Measurements from ENCODE around the gene LIPT2. TPM values are rescaled to one million over a fixed set of nuclear protein-coding genes. Genes with fewer than 3 reads are reported as not detected.

The LIPT2 gene
- total RNA-seq, 4 donors from 2014 or later = 1.2 to 8.4 (median 3.9) TPM

GRCh38 chr11:74506823-74507222 lies 13.3 kb upstream of the LIPT2 start:
- peaks cover 0 to 12% (median 8%) of the 10 kb centered on the region in 3 donors for H3K9me3 ChIP-seq
- intact Hi-C loops (cut with DNase I) = no loop called here
- 100% methylated on average over 1 of the region's 1 CpG for WGBS, 2 donors
- H3K4me3 ChIP-seq = no peak overlapping the region
- no peaks in the 10 kb centered on the region for H3K27me3 ChIP-seq
- peaks cover 0 to 10% (median 5%) of the 10 kb centered on the region in 3 donors for H3K4me1 ChIP-seq
- H3K36me3 ChIP-seq = no peaks in the 10 kb centered on the region
- H3K27ac ChIP-seq = no peak overlapping the region
- no peak for DNase-seq
- TF ChIP-seq CTCF (IDR thresholded peaks at IDR 0.05) = no peak
- no peak for TF ChIP-seq POLR2A (IDR thresholded peaks at IDR 0.05)

- Histone ChIP-seq H3K36me3 (no peaks in the 10 kb centered on the region), H3K9me3 (peaks cover 0 to 12% (median 8%) of the 10 kb centered on the region in 3 donors), H3K27me3 (no peaks in the 10 kb centered on the region), H3K4me1 (peaks cover 0 to 10% (median 5%) of the 10 kb centered on the region in 3 donors), H3K27ac (no peak overlapping the region), H3K4me3 (no peak overlapping the region)
- intact Hi-C loops (cut with DNase I) = no loop called here
- 83 to 88% methylated on average over 4 of the region's 4 CpGs for WGBS, 2 donors
- TF ChIP-seq POLR2A (IDR thresholded peaks at IDR 0.05) (no peak), CTCF (IDR thresholded peaks at IDR 0.05) (no peak)
- no peak for DNase-seq
Measured at GRCh38 chr11:74505911-74506310, 12.4 kb upstream of the LIPT2 start.

GRCh38 chr11:74504100-74504691 lies 10.7 kb upstream of the LIPT2 start:
- Histone ChIP-seq H3K36me3 (no peaks in the 10 kb centered on the region), H3K9me3 (peaks cover 0 to 12% (median 8%) of the 10 kb centered on the region in 3 donors), H3K27me3 (no peaks in the 10 kb centered on the region), H3K27ac (peak overlapping the region in 3 of 4 donors; percentile 65 to 80 (median 71)), H3K4me1 (peaks cover 0 to 10% (median 5%) of the 10 kb centered on the region in 3 donors), H3K4me3 (no peak overlapping the region)
- intact Hi-C loops (cut with DNase I) = no loop called here
- no peak for DNase-seq
- no peak for TF ChIP-seq POLR2A (IDR thresholded peaks at IDR 0.05)
- no peak for TF ChIP-seq CTCF (IDR thresholded peaks at IDR 0.05)
- 78 to 94% methylated on average over 1 of the region's 1 CpG for whole genome bisulfite sequencing, 2 donors

- intact Hi-C loops (cut with DNase I) = no loop called here
- Histone ChIP-seq H3K4me1 (peaks cover 0 to 19% (median 11%) of the 10 kb centered on the region in 3 donors), H3K36me3 (peaks cover 0 to 18% (median 0%) of the 10 kb centered on the region in 3 donors), H3K27me3 (no peaks in the 10 kb centered on the region), H3K27ac (no peak overlapping the region), H3K9me3 (no peaks in the 10 kb centered on the region), H3K4me3 (no peak overlapping the region)
- DNase-seq = no peak
- TF ChIP-seq CTCF (IDR thresholded peaks at IDR 0.05) (no peak), POLR2A (IDR thresholded peaks at IDR 0.05) (no peak)
- 75 to 89% methylated on average over 1 of the region's 1 CpG for WGBS, 2 donors
Measured at GRCh38 chr11:74494916-74495315, 1.4 kb upstream of the LIPT2 start.

- 5 to 17% methylated on average over 10 to 11 of the region's 14 CpGs for WGBS, 2 donors
- intact Hi-C loops (cut with DNase I) = no loop called here
- Histone ChIP-seq H3K36me3 (peaks cover 0 to 18% (median 0%) of the 10 kb centered on the region in 3 donors), H3K27me3 (no peaks in the 10 kb centered on the region), H3K4me1 (peaks cover 0 to 19% (median 11%) of the 10 kb centered on the region in 3 donors), H3K9me3 (no peaks in the 10 kb centered on the region), H3K27ac (peak overlapping the region; percentile 91 to 100 (median 98)), H3K4me3 (peak overlapping the region; percentile 70 to 99 (median 82))
- TF ChIP-seq CTCF (IDR thresholded peaks at IDR 0.05) = no peak
- no peak for TF ChIP-seq POLR2A (IDR thresholded peaks at IDR 0.05)
- no peak for DNase-seq
Measured at GRCh38 chr11:74493791-74494630, 487 bp upstream of the LIPT2 start.
